Upper lobe of right lung (tissue), 1 donor: ENCODE data around the gene LRP1B. TPM values are rescaled to one million over a fixed set of nuclear protein-coding genes. Genes with fewer than 3 reads are reported as not detected.

Experiments used
- ATAC-seq: fragments of 200-7000 bp; cut with Tn5 transposase; one replicate; pipeline ENCODE4 v1.9.1; 2020; ENCODE audit warnings: mild to moderate bottlenecking, moderate library complexity
- DNase-seq: peaks from one replicate; pipeline ENCODE4 v3.0.0-alpha.2; 2020
- H3K27ac ChIP-seq: fragments of 200-600 bp; one replicate; pipeline ENCODE4 v1.8.0; 2022
- H3K27me3 ChIP-seq: fragments of 200-600 bp; one replicate; pipeline ENCODE4 v1.8.0; 2022; ENCODE audit warnings: mild to moderate bottlenecking
- H3K36me3 ChIP-seq: fragments of 200-600 bp; one replicate; pipeline ENCODE4 v1.8.0; 2022
- H3K4me1 ChIP-seq: fragments of 200-600 bp; one replicate; pipeline ENCODE4 v1.8.0; 2022
- H3K4me3 ChIP-seq: fragments of 200-600 bp; one replicate; pipeline ENCODE4 v1.8.0; 2022; ENCODE audit warnings: mild to moderate bottlenecking
- H3K9me3 ChIP-seq: fragments of 200-600 bp; one replicate; pipeline ENCODE4 v1.8.0; 2022
- CTCF ChIP-seq: fragments of 200-600 bp; IDR thresholded peaks from one replicate; pipeline ENCODE4 v1.8.0; 2022; ENCODE audit warnings: antibody characterized with exemption
- intact Hi-C: fragments of 100-400 bp; cut with DNase I; formaldehyde crosslinking; loops from one replicate; pipeline ENCODE4 v1.11.0; 2022
- total RNA-seq: library from RNA; stranded (reverse); fragmentation: NEBNext Ultra II Directional; extraction: Animal tissue kit (Norgen Biotek cat#: 25700); gene quantifications from one replicate; pipeline ENCODE4 v1.2.1, GENCODE V29; 2021
- donor health status: DM: no; HTN: yes; CAD: no; lungs with severe emphysema.

Gene LRP1B
- total RNA-seq, 1 donor from 2014 or later = 0.12 TPM

DNA sequence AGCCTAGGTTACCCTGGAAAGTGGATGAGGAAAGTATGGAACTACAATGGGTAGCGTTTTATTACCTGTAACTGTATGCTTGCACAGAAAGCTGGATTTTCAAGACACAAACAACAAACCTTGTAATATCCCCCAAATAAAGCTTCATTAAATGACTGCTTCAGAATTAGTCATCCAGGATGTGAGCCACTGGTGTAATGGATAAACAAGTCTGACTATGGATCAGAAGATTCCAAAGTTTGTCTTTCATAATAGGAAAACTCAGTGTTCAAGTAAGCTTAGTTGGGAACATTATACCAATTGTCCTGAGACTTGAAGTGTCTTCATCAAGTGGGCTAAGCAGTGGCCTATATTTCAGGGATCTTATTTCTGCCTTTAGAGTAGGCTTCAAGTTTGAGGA, 518.8 kb downstream of the LRP1B start:
- no peaks in the 10 kb centered on the region for H3K36me3 ChIP-seq
- no peaks in the 10 kb centered on the region for H3K9me3 ChIP-seq
- DNase-seq (no peak), ATAC-seq (no peak)
- intact Hi-C loops = no loop called here
- no peak overlapping the region for H3K4me3 ChIP-seq
- TF ChIP-seq CTCF = no peak
- no peak overlapping the region for H3K27ac ChIP-seq
- no peaks in the 10 kb centered on the region for H3K27me3 ChIP-seq
- H3K4me1 ChIP-seq = no peaks in the 10 kb centered on the region

- DNase-seq = no peak
- Histone ChIP-seq H3K9me3 (no peaks in the 10 kb centered on the region), H3K27me3 (no peaks in the 10 kb centered on the region), H3K4me3 (no peak overlapping the region), H3K27ac (no peak overlapping the region), H3K4me1 (no peaks in the 10 kb centered on the region), H3K36me3 (no peaks in the 10 kb centered on the region)
- no peak for ATAC-seq
- no peak for TF ChIP-seq CTCF
- intact Hi-C loops = no loop called here
Measured at GRCh38 chr2:141611176-141611571, 519.6 kb downstream of the LRP1B start.

DNA sequence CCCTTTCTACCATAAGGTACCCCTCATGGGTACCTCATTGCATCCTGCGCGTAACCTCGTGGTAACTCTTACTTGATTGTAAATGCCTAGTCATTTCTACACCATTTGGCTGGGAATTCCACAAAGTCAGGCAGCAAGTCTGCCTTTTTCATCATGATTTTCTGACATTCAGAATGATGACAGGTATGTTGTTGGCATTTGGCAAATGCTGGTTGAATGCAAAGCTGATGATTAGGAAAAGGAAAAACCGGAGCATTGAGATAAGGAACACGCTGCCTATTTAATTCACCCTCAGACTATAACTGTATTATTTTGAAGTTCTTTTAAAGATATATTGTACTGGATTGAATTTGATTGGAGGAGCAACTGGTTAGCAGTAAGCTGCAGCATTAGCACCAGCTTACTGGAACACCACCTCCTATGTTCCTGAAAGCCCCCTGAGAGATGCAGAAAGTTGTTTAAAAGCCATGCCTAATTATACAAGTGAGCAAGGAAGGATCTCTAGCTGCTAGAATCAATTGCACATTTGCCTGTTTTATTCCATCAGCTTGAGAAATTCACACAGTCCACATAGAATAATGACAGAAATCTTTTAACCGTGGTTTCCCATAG, 520.1 kb downstream of the LRP1B start:
- Histone ChIP-seq H3K4me1 (no peaks in the 10 kb centered on the region), H3K27me3 (no peaks in the 10 kb centered on the region), H3K9me3 (no peaks in the 10 kb centered on the region), H3K4me3 (no peak overlapping the region), H3K36me3 (no peaks in the 10 kb centered on the region), H3K27ac (no peak overlapping the region)
- no peak for TF ChIP-seq CTCF
- ATAC-seq (no peak), DNase-seq (no peak)
- intact Hi-C loops = no loop called here

DNA sequence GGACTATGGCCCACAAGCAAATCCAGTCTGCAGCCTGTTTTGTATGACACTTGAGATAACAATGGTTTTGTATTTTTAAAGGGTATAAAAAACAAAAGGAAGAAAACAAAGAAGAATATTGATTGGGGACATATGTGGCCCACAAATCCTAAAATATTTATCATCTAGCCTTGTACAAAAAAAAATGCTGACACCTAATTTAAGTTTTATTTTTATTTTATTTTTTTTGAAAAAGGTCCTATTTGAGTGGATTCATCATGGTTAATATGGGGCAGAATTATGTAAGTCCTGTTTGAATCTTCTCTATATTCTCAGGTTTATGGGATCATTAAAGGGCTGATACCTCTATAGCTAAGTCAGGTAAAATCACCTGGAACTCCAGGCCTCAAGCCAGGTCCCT, 525.7 kb downstream of the LRP1B start:
- intact Hi-C loops = no loop called here
- no peak for TF ChIP-seq CTCF

DNA sequence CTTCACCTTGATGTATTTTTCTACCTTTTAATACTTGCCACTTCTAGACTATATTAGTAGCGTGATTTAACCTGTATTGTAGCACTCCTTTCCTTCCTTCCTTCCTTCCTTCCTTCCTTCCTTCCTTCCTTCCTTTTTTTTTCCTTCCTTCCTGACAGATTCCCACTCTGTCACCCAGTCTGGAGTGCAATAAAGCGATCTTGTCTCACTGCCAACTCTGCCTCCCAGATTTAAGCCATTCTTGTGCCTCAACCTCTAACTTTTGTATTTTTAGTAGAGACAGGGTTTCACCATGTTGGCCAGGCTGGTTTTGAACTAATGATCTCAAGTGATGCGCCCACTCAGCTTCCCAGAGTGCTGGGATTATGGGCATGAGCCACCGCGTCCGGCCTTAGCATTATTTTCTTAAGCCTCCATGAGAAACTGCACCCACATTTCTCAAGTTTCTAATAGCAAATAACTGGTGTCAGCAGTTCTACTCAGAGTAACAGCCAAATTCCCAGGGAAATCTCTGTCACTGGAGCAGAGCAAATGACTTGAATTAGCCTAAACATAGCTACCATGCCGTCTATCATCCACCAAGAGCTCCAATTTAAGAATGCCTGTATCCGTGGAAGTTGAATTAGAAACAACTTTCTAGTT, 529.2 kb downstream of the LRP1B start:
- DNase-seq (no peak), ATAC-seq (no peak)
- Histone ChIP-seq H3K27ac (no peak overlapping the region), H3K36me3 (no peaks in the 10 kb centered on the region), H3K4me1 (no peaks in the 10 kb centered on the region), H3K4me3 (no peak overlapping the region), H3K27me3 (no peaks in the 10 kb centered on the region), H3K9me3 (no peaks in the 10 kb centered on the region)
- TF ChIP-seq CTCF = no peak
- intact Hi-C loops = no loop called here

More for the DNA sequence above, 525.7 kb downstream of the LRP1B start:
- Histone ChIP-seq H3K9me3 (no peaks in the 10 kb centered on the region), H3K36me3 (no peaks in the 10 kb centered on the region), H3K27ac (no peak overlapping the region), H3K27me3 (no peaks in the 10 kb centered on the region), H3K4me1 (no peaks in the 10 kb centered on the region), H3K4me3 (no peak overlapping the region)
- DNase-seq (no peak), ATAC-seq (no peak)
